Testis (tissue), 3 donors: ENCODE measurements around the gene CELA1. TPM values are rescaled to one million over a fixed set of nuclear protein-coding genes. Genes with fewer than 3 reads are reported as not detected.

ENCODE experiments used
- DNase-seq: peaks from one replicate; pipeline ENCODE4 v3.0.0-alpha.2; 2019
- H3K27ac ChIP-seq, 2 donors: fragments of 200-600 bp; sonication (generic); one replicate each; pipeline ENCODE4 v1.5.1; 2019
- H3K27me3 ChIP-seq: fragments of 200-600 bp; sonication (generic); one replicate; pipeline ENCODE4 v1.5.1; 2019
- H3K36me3 ChIP-seq: fragments of 200-600 bp; sonication (generic); one replicate; pipeline ENCODE4 v1.5.1; 2017; ENCODE audit warnings: low read depth; ENCODE audit errors: missing control alignments
- H3K4me1 ChIP-seq: fragments of 200-600 bp; sonication (generic); one replicate; pipeline ENCODE4 v1.5.1; 2019
- H3K4me3 ChIP-seq, 2 donors: fragments of 200-600 bp; sonication (generic); one replicate each; pipeline ENCODE4 v1.5.1; 2017 to 2019
- H3K9me3 ChIP-seq: fragments of 200-600 bp; sonication (generic); one replicate; pipeline ENCODE4 v1.5.1; 2017
- CTCF ChIP-seq, 3 experiments: fragments of 450-650 bp in 2 of 3; fragments of 200-600 bp in 1 of 3; sonication (generic) in 1 of 3; IDR thresholded peaks; one replicate each; pipeline ENCODE4 v1.5.1; 2016 to 2019; ENCODE audit warnings: antibody characterized with exemption in 3 of 3, mild to moderate bottlenecking in 2 of 3, moderate library complexity in 1 of 3
- POLR2A ChIP-seq: fragments of 450-650 bp; IDR thresholded peaks from one replicate; pipeline ENCODE4 v1.6.1; 2017; ENCODE audit warnings: antibody characterized with exemption, mild to moderate bottlenecking, moderate library complexity
- WGBS, 2 donors: methylation state at CpG; one replicate each; pipeline ENCODE4 v1.1.5; 2018; 5-methylcytosine and 5-hydroxymethylcytosine counted together
- intact Hi-C: fragments of 100-400 bp; cut with DNase I; formaldehyde crosslinking; loops from one replicate; pipeline ENCODE4 v1.15.1; 2023; ENCODE audit warnings: low total_unique reads
- polyA plus RNA-seq: library from polyadenylated mRNA; stranded (reverse); fragments of 350-450 nt; fragmentation: Illumina TruSeq; extraction: RNeasy Lipid Tissue Mini Kit (QIAGEN cat#74804); gene quantifications from one replicate; pipeline ENCODE4 v1.2.3, GENCODE V29; 2014; ENCODE audit warnings: low read depth, low replicate concordance; ENCODE audit not compliant: insufficient read depth
- total RNA-seq, 2 donors: library from RNA; depleted of rRNA; stranded (reverse); fragments of >200 nt; gene quantifications; one replicate each; pipeline ENCODE4 v1.2.3, GENCODE V29; 2016

Gene CELA1
- total and polyA plus RNA-seq, 3 donors from 2014 or later: 0.50 TPM; not detected in 2

GRCh38 chr12:51381226-51382079 lies 35.0 kb upstream of the CELA1 start:
- Histone ChIP-seq H3K27ac (no peak overlapping the region), H3K4me3 (no peak overlapping the region), H3K27me3 (no peaks in the 10 kb centered on the region), H3K9me3 (no peaks in the 10 kb centered on the region), H3K4me1 (no peaks in the 10 kb centered on the region), H3K36me3 (no peaks in the 10 kb centered on the region)
- intact Hi-C loops: no loop called here
- TF ChIP-seq CTCF (IDR thresholded peaks at IDR 0.05) (no peak), POLR2A (no peak)
- WGBS, 2 donors: 55 to 58% methylated on average over 5 of the region's 5 CpGs
- DNase-seq: no peak

GRCh38 chr12:51379571-51379970 lies 33.1 kb upstream of the CELA1 start:
- intact Hi-C loops: no loop called here
- no peaks in the 10 kb centered on the region for H3K27me3 ChIP-seq
- no peaks in the 10 kb centered on the region for H3K36me3 ChIP-seq
- no peak for DNase-seq
- no peaks in the 10 kb centered on the region for H3K9me3 ChIP-seq
- H3K4me3 ChIP-seq: no peak overlapping the region
- H3K4me1 ChIP-seq: no peaks in the 10 kb centered on the region
- no peak overlapping the region for H3K27ac ChIP-seq
- 89 to 98% methylated on average over 10 to 11 of the region's 11 CpGs for WGBS, 2 donors
- TF ChIP-seq CTCF (IDR thresholded peaks at IDR 0.05): no peak
- no peak for TF ChIP-seq POLR2A

- no peaks in the 10 kb centered on the region for H3K4me1 ChIP-seq
- no peaks in the 10 kb centered on the region for H3K27me3 ChIP-seq
- no peaks in the 10 kb centered on the region for H3K9me3 ChIP-seq
- no peak for TF ChIP-seq POLR2A
- TF ChIP-seq CTCF (IDR thresholded peaks at IDR 0.05): no peak
- no peaks in the 10 kb centered on the region for H3K36me3 ChIP-seq
- H3K27ac ChIP-seq: no peak overlapping the region
- WGBS, 2 donors: 97 to 100% methylated on average over 2 of the region's 2 CpGs
- intact Hi-C loops: no loop called here
- no peak overlapping the region for H3K4me3 ChIP-seq
- DNase-seq: no peak
These were observed 32.3 kb upstream of the CELA1 start for GRCh38 chr12:51378749-51379148.

- Histone ChIP-seq H3K9me3 (no peaks in the 10 kb centered on the region), H3K4me3 (no peak overlapping the region), H3K36me3 (no peaks in the 10 kb centered on the region), H3K27ac (no peak overlapping the region), H3K4me1 (no peaks in the 10 kb centered on the region), H3K27me3 (no peaks in the 10 kb centered on the region)
- DNase-seq: no peak
- intact Hi-C loops: no loop called here
- WGBS, 2 donors: 74 to 75% methylated on average over 11 of the region's 11 CpGs
- no peak for TF ChIP-seq POLR2A
- no peak for TF ChIP-seq CTCF (IDR thresholded peaks at IDR 0.05)
These were observed 30.9 kb upstream of the CELA1 start for GRCh38 chr12:51377099-51377984.
